HuH-7.5 (cell line): ENCODE data around the gene RAD1.

Experiments used
- DNase-seq: peaks from one replicate; pipeline ENCODE4 v3.0.0; 2011; ENCODE audit warnings: low spot score

The RAD1 gene

GRCh38 chr5:34916518-34916917 is 1.2 kb upstream of the RAD1 start:
- no peak for DNase-seq

- no peak for DNase-seq
These were observed 520 bp upstream of the RAD1 start for GRCh38 chr5:34915856-34916192.

- no peak for DNase-seq
These were observed 599 bp downstream of the RAD1 start for GRCh38 chr5:34914671-34915138.

- no peak for DNase-seq
These were observed 2.2 kb downstream of the RAD1 start for GRCh38 chr5:34913072-34913471.

GRCh38 chr5:34905564-34905963 is 9.7 kb downstream of the RAD1 start:
- no peak for DNase-seq

- DNase-seq, result no peak
These were observed 12.0 kb downstream of the RAD1 start for GRCh38 chr5:34903260-34903659.

- DNase-seq, result no peak
These were observed 14.7 kb downstream of the RAD1 start for GRCh38 chr5:34900652-34901051.

GRCh38 chr5:34899066-34899465 is 16.2 kb downstream of the RAD1 start:
- DNase-seq, result no peak

- DNase-seq, result peak; percentile 29
These were observed 16.9 kb downstream of the RAD1 start for GRCh38 chr5:34898258-34898895.

- DNase-seq, result no peak
These were observed 17.7 kb downstream of the RAD1 start for GRCh38 chr5:34897646-34898045.

- no peak for DNase-seq
These were observed 19.5 kb downstream of the RAD1 start for GRCh38 chr5:34895641-34896419.

GRCh38 chr5:34894716-34895115 is 20.6 kb downstream of the RAD1 start:
- no peak for DNase-seq

GRCh38 chr5:34892414-34892813 is 22.9 kb downstream of the RAD1 start:
- DNase-seq, result no peak

GRCh38 chr5:34891981-34892380 is 23.3 kb downstream of the RAD1 start:
- no peak for DNase-seq

- no peak for DNase-seq
These were observed 25.9 kb downstream of the RAD1 start for GRCh38 chr5:34889394-34889793.

- no peak for DNase-seq
These were observed 28.7 kb downstream of the RAD1 start for GRCh38 chr5:34886392-34887119.

- DNase-seq, result no peak
These were observed 34.1 kb downstream of the RAD1 start for GRCh38 chr5:34881246-34881645.

GRCh38 chr5:34876275-34876674 is 39.0 kb downstream of the RAD1 start:
- DNase-seq, result no peak

GRCh38 chr5:34870382-34870781 is 44.9 kb downstream of the RAD1 start:
- DNase-seq, result no peak

- no peak for DNase-seq
These were observed 46.0 kb downstream of the RAD1 start for GRCh38 chr5:34869256-34869655.

- DNase-seq, result no peak
These were observed 46.5 kb downstream of the RAD1 start for GRCh38 chr5:34868791-34869190.

- DNase-seq, result no peak
These were observed 47.6 kb downstream of the RAD1 start for GRCh38 chr5:34867660-34868059.

- DNase-seq, result no peak
These were observed 48.3 kb downstream of the RAD1 start for GRCh38 chr5:34866989-34867471.
